Kidney capillary endothelial cell (primary cell): ENCODE data around the gene SLC6A1.
A peak's percentile ranks its signal among the peaks of the same experiment; 100 is the strongest.
"Not testable (repeated sequence)": the region's sequence is repeated elsewhere in the genome, so short reads cannot be mapped to it uniquely, and the experiment has no call there.

Source experiments
- DNase-seq: peaks from one replicate; pipeline ENCODE4 v3.0.0-alpha.2; 2018; ENCODE audit warnings: low spot score

SLC6A1 gene

GRCh38 chr3:11060500-11061251 is 68.1 kb downstream of the SLC6A1 start:
- DNase-seq, result peak; percentile 58

- not testable (repeated sequence) for DNase-seq
These were observed 68.8 kb downstream of the SLC6A1 start for GRCh38 chr3:11061268-11061871.

GRCh38 chr3:11062704-11063103 is 70.2 kb downstream of the SLC6A1 start:
- DNase-seq, result no peak

- no peak for DNase-seq
These were observed 78.7 kb downstream of the SLC6A1 start for GRCh38 chr3:11071096-11071755.

GRCh38 chr3:11072631-11073030 is 80.1 kb downstream of the SLC6A1 start:
- DNase-seq, result no peak

- DNase-seq, result no peak
These were observed 81.5 kb downstream of the SLC6A1 start for GRCh38 chr3:11074011-11074410.

- no peak for DNase-seq
These were observed 81.9 kb downstream of the SLC6A1 start for GRCh38 chr3:11074451-11074850.

GRCh38 chr3:11075122-11075521 is 82.6 kb downstream of the SLC6A1 start:
- not testable (repeated sequence) for DNase-seq

- no peak for DNase-seq
These were observed 84.2 kb downstream of the SLC6A1 start for GRCh38 chr3:11076711-11077110.

GRCh38 chr3:11077466-11077865 is 84.9 kb downstream of the SLC6A1 start:
- no peak for DNase-seq

- no peak for DNase-seq
These were observed 86.4 kb downstream of the SLC6A1 start for GRCh38 chr3:11078826-11079515.

GRCh38 chr3:11080492-11080891 is 87.9 kb downstream of the SLC6A1 start:
- DNase-seq, result no peak

GRCh38 chr3:11084098-11084497 is 91.5 kb downstream of the SLC6A1 start:
- DNase-seq, result no peak

- no peak for DNase-seq
These were observed 92.1 kb downstream of the SLC6A1 start for GRCh38 chr3:11084677-11085076.

GRCh38 chr3:11085093-11085840 is 92.7 kb downstream of the SLC6A1 start:
- DNase-seq, result no peak

- DNase-seq, result no peak
These were observed 94.3 kb downstream of the SLC6A1 start for GRCh38 chr3:11086856-11087255.

GRCh38 chr3:11088066-11088465 is 95.5 kb downstream of the SLC6A1 start:
- no peak for DNase-seq

- no peak for DNase-seq
These were observed 96.3 kb downstream of the SLC6A1 start for GRCh38 chr3:11088831-11089230.
